ENCODE measurements around the gene IFITM5.

DNA sequence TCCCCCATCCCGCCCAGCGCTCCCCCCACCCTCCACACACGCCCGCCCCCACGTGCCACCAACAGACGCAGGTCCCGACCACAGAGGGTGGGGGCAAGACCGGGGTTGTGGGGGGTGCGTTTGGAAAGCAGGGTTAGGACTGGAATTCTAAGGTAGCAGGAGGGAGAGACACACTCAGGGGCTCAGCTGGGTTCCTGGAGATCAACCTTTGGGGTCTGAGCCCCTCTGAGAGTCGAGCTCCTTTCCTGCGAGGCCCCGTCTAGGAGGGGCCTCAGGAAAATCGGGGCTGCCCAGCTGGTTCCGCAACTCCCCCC lies 10.0 kb downstream of the IFITM5 start:
- TF ChIP-seq GATA2 (IDR thresholded peaks at IDR 0.05; ENCODE audit: low read depth, low read length): no peak
- TF ChIP-seq GATA3 (IDR thresholded peaks at IDR 0.05; ENCODE audit: low read depth, low read length): no peak
